ENCODE measurements around the gene NSDHL. TPM values are rescaled to one million over a fixed set of nuclear protein-coding genes. Genes with fewer than 3 reads are reported as not detected.
"Not testable (repeated sequence)": the region's sequence is repeated elsewhere in the genome, so short reads cannot be mapped to it uniquely, and the experiment has no call there.

The NSDHL gene
- total and polyA plus RNA-seq, 2 experiments from 2014 or later, result 46.2 to 62.9 TPM

DNA sequence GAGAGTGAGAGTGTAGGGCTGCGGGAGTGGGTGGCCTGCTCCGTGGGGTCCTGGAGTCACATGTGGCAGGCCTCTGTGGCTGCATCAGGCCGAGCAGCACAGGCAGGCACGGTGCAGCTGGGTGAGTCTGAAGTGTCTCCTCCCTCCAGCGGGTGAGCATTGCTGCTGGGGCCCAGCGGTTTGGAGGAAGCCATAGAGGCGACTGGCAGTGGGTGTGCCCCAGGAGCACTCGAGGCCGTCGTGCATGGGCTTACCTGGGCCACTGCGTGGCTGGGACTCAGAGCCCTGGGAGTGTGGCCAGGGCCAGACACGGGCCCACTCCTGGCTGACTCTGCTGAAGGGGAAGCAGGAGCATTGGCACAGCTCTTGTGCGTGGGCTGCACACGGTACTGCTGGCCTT is 77.6 kb downstream of the NSDHL start:
- no peaks in the 10 kb centered on the region for H3K9me3 ChIP-seq (ENCODE audit: low read depth)
- no peaks in the 10 kb centered on the region for H3K27me3 ChIP-seq
- no peak overlapping the region for H3K4me2 ChIP-seq
- no peaks in the 10 kb centered on the region for H3K9me2 ChIP-seq (replicated peaks; ENCODE audit: insufficient read depth)
- no peak overlapping the region for H3K27ac ChIP-seq
- no peak overlapping the region for H2AFZ ChIP-seq
- H3K36me3 ChIP-seq (replicated peaks; ENCODE audit: insufficient read depth, low read depth), result no peaks in the 10 kb centered on the region
- WGBS (ENCODE audit: low lambda C conversion rate, missing lambda C conversion rate), result 86% methylated on average over 14 of the region's 14 CpGs
- peaks cover 5% of the 10 kb centered on the region for H3K4me1 ChIP-seq (ENCODE audit: insufficient read depth)
- DNase-seq (ENCODE audit: low spot score), result no peak
- H4K20me1 ChIP-seq (ENCODE audit: insufficient read depth, poor library complexity, severe bottlenecking), result no peaks in the 10 kb centered on the region
- TF ChIP-seq, protein P1, sequence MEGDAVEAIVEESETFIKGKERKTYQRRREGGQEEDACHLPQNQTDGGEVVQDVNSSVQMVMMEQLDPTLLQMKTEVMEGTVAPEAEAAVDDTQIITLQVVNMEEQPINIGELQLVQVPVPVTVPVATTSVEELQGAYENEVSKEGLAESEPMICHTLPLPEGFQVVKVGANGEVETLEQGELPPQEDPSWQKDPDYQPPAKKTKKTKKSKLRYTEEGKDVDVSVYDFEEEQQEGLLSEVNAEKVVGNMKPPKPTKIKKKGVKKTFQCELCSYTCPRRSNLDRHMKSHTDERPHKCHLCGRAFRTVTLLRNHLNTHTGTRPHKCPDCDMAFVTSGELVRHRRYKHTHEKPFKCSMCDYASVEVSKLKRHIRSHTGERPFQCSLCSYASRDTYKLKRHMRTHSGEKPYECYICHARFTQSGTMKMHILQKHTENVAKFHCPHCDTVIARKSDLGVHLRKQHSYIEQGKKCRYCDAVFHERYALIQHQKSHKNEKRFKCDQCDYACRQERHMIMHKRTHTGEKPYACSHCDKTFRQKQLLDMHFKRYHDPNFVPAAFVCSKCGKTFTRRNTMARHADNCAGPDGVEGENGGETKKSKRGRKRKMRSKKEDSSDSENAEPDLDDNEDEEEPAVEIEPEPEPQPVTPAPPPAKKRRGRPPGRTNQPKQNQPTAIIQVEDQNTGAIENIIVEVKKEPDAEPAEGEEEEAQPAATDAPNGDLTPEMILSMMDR (IDR thresholded peaks at IDR 0.05; ENCODE audit: poor library complexity), result no peak
- TF ChIP-seq EZH2phosphoT487 (IDR thresholded peaks at IDR 0.05; ENCODE audit: low read depth, severe bottlenecking, unreplicated experiment), result no peak
- no peak for TF ChIP-seq EZH2 (IDR thresholded peaks at IDR 0.05; ENCODE audit: borderline replicate concordance)
- no peak overlapping the region for H3K4me3 ChIP-seq
- no peaks in the 10 kb centered on the region for H3K79me2 ChIP-seq

DNA sequence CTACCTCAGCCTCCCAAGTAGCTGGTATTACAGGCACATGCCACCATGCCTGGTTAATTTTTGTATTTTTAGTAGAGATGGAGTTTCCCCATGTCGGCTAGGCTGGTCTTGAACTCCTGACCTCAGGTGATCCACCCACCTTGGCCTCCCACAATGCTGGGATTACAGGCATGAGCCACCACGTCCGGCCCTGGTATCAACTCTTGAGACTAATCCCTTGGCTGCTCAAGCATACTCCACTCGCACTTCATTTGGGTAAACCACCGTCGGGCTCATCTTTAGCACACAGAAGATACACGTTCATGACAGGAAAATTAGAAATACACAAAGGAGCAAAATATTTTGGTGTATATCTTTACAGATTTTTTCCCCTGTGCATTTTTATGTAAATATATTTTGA is 79.2 kb downstream of the NSDHL start:
- DNase-seq (ENCODE audit: low spot score); H3K27me3 ChIP-seq; H2AFZ ChIP-seq; H3K9me3 ChIP-seq (ENCODE audit: low read depth); H4K20me1 ChIP-seq (ENCODE audit: insufficient read depth, poor library complexity, severe bottlenecking); H3K4me2 ChIP-seq; H3K4me1 ChIP-seq (ENCODE audit: insufficient read depth); H3K79me2 ChIP-seq; H3K9me2 ChIP-seq (replicated peaks; ENCODE audit: insufficient read depth); H3K36me3 ChIP-seq (replicated peaks; ENCODE audit: insufficient read depth, low read depth); H3K4me3 ChIP-seq; H3K27ac ChIP-seq: not testable (repeated sequence)
- WGBS (ENCODE audit: low lambda C conversion rate, missing lambda C conversion rate), result 87% methylated on average over 7 of the region's 7 CpGs

DNA sequence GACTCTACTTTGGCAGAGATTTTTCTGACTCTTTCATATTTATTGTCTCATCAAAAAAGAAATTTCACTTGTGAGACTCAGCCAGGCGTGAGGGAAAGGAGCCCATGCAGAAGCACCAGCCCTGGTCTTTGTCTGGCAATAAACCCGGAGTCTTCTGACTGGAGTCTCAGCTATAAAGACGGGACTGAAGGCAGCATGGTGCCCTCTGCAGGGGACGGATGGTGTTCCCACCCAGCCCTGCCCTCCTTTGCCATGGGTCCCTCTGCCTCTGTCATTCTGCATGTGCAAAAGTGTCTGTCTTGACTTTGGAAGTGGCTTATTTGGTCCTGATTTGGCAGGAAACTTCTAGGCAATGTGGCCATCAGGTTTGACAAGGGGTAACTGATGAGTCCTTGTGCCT is 81.2 kb downstream of the NSDHL start:
- H3K4me3 ChIP-seq, result no peak overlapping the region
- DNase-seq (ENCODE audit: low spot score), result no peak
- H3K79me2 ChIP-seq, result no peaks in the 10 kb centered on the region
- H3K9me3 ChIP-seq (ENCODE audit: low read depth), result no peaks in the 10 kb centered on the region
- H3K4me1 ChIP-seq (ENCODE audit: insufficient read depth), result peaks cover 9% of the 10 kb centered on the region
- WGBS (ENCODE audit: low lambda C conversion rate, missing lambda C conversion rate), result 66% methylated on average over 4 of the region's 4 CpGs
- H3K27me3 ChIP-seq, result no peaks in the 10 kb centered on the region
- H3K9me2 ChIP-seq (replicated peaks; ENCODE audit: insufficient read depth), result no peaks in the 10 kb centered on the region
- no peaks in the 10 kb centered on the region for H4K20me1 ChIP-seq (ENCODE audit: insufficient read depth, poor library complexity, severe bottlenecking)
- H3K4me2 ChIP-seq, result no peak overlapping the region
- no peak overlapping the region for H2AFZ ChIP-seq
- no peaks in the 10 kb centered on the region for H3K36me3 ChIP-seq (replicated peaks; ENCODE audit: insufficient read depth, low read depth)
- H3K27ac ChIP-seq, result no peak overlapping the region
- TF ChIP-seq, protein P1 (IDR thresholded peaks at IDR 0.05; ENCODE audit: poor library complexity), result no peak
- no peak for TF ChIP-seq EZH2 (IDR thresholded peaks at IDR 0.05; ENCODE audit: borderline replicate concordance)
- no peak for TF ChIP-seq EZH2phosphoT487 (IDR thresholded peaks at IDR 0.05; ENCODE audit: low read depth, severe bottlenecking, unreplicated experiment)

DNA sequence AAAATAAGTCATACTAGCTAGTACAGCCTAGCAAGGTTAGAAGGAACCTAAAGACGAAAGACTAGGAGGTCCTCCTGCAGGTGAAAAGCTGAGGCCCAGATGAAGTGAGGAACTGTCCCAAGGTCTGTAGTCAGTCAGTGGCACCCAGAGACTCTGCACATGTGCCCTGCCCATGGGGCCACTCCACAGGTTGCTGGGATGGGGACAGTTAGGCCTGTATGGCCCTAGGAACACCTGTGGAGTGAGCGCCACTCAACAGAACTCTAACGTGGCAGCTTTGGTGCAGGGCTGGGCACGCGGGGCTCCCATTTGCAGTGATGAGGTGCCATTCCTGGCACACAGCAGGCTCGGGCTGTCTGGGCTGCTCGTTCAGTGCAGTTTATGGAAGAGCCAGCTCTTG is 81.8 kb downstream of the NSDHL start:
- no peak overlapping the region for H3K27ac ChIP-seq
- 88% methylated on average over 6 of the region's 7 CpGs for WGBS (ENCODE audit: low lambda C conversion rate, missing lambda C conversion rate)
- H3K36me3 ChIP-seq (replicated peaks; ENCODE audit: insufficient read depth, low read depth), result no peaks in the 10 kb centered on the region
- no peak for DNase-seq (ENCODE audit: low spot score)
- H3K4me1 ChIP-seq (ENCODE audit: insufficient read depth), result peaks cover 9% of the 10 kb centered on the region
- no peaks in the 10 kb centered on the region for H3K9me2 ChIP-seq (replicated peaks; ENCODE audit: insufficient read depth)
- no peak overlapping the region for H3K4me3 ChIP-seq
- H2AFZ ChIP-seq, result no peak overlapping the region
- no peaks in the 10 kb centered on the region for H3K79me2 ChIP-seq
- TF ChIP-seq, protein P1 (IDR thresholded peaks at IDR 0.05; ENCODE audit: poor library complexity), result no peak
- TF ChIP-seq EZH2phosphoT487 (IDR thresholded peaks at IDR 0.05; ENCODE audit: low read depth, severe bottlenecking, unreplicated experiment) (no peak), EZH2 (IDR thresholded peaks at IDR 0.05; ENCODE audit: borderline replicate concordance) (no peak)
- no peaks in the 10 kb centered on the region for H3K27me3 ChIP-seq
- H3K4me2 ChIP-seq, result no peak overlapping the region
- H3K9me3 ChIP-seq (ENCODE audit: low read depth), result no peaks in the 10 kb centered on the region
- H4K20me1 ChIP-seq (ENCODE audit: insufficient read depth, poor library complexity, severe bottlenecking), result no peaks in the 10 kb centered on the region

Measured in hepatocyte (in vitro differentiated cells).